GM23338 (cell line): ENCODE measurements around the gene ACOXL. TPM values are rescaled to one million over a fixed set of nuclear protein-coding genes. Genes with fewer than 3 reads are reported as not detected.

Experiments
- ATAC-seq: fragments of 200-7000 bp; cut with Tn5 transposase; 3 replicates; pipeline ENCODE4 v1.9.1; 2020
- DNase-seq: peaks from one replicate; pipeline ENCODE4 v3.0.0-alpha.2; 2015; ENCODE audit warnings: low spot score
- H2AFZ ChIP-seq: fragments of 200-600 bp; sonication (generic); 2 replicates; pipeline ENCODE4 v1.8.0; 2016; ENCODE audit warnings: antibody characterized with exemption, mild to moderate bottlenecking, moderate library complexity
- H3F3A ChIP-seq: fragments of 200-600 bp; sonication (generic); replicated peaks from 2 replicates; pipeline ENCODE4 v1.8.0; 2017; ENCODE audit warnings: antibody characterized with exemption, mixed run types, low read depth
- H3K27ac ChIP-seq: fragments of 200-600 bp; sonication (generic); 2 replicates; pipeline ENCODE4 v1.6.1; 2016; ENCODE audit warnings: low read depth
- H3K27me3 ChIP-seq: fragments of 200-600 bp; sonication (generic); 2 replicates; pipeline ENCODE4 v1.8.0; 2016; ENCODE audit warnings: mild to moderate bottlenecking, mixed run types, moderate library complexity; ENCODE audit not compliant: insufficient read depth
- H3K36me3 ChIP-seq: fragments of 200-600 bp; sonication (generic); 2 replicates; pipeline ENCODE4 v1.8.0; 2016; ENCODE audit warnings: mild to moderate bottlenecking; ENCODE audit not compliant: insufficient read depth
- H3K4me1 ChIP-seq: fragments of 200-600 bp; sonication (generic); 2 replicates; pipeline ENCODE4 v1.8.0; 2016; ENCODE audit warnings: mild to moderate bottlenecking, moderate library complexity; ENCODE audit not compliant: insufficient read depth
- H3K4me2 ChIP-seq: fragments of 200-600 bp; sonication (generic); 2 replicates; pipeline ENCODE4 v1.7.1; 2017; ENCODE audit warnings: mixed run types
- H3K4me3 ChIP-seq: fragments of 200-600 bp; sonication (generic); 2 replicates; pipeline ENCODE4 v1.6.1; 2016; ENCODE audit warnings: mixed run types
- H3K79me2 ChIP-seq: fragments of 200-600 bp; sonication (generic); replicated peaks from 2 replicates; pipeline ENCODE4 v1.8.0; 2017; ENCODE audit warnings: mild to moderate bottlenecking; ENCODE audit not compliant: insufficient read depth
- H3K9me2 ChIP-seq: fragments of 200-600 bp; sonication (generic); 2 replicates; pipeline ENCODE4 v1.8.0; 2017; ENCODE audit not compliant: insufficient read depth
- H4K20me1 ChIP-seq: fragments of 200-600 bp; sonication (generic); replicated peaks from 2 replicates; pipeline ENCODE4 v1.8.0; 2017; ENCODE audit warnings: mild to moderate bottlenecking; ENCODE audit not compliant: insufficient read depth
- H3K27ac Mint-ChIP-seq: 2 replicates; pipeline ENCODE4 v1.8.0; 2020; ENCODE audit warnings: inconsistent platforms, mild to moderate bottlenecking, moderate library complexity, mixed read lengths
- H3K27me3 Mint-ChIP-seq: 3 replicates; pipeline ENCODE4 v1.8.0; 2022; ENCODE audit warnings: low read depth, mild to moderate bottlenecking, moderate library complexity, mixed read lengths, inconsistent platforms; ENCODE audit not compliant: insufficient read depth, poor library complexity
- H3K36me3 Mint-ChIP-seq: 3 replicates; pipeline ENCODE4 v1.8.0; 2021; ENCODE audit warnings: low read depth, mild to moderate bottlenecking, inconsistent platforms, moderate library complexity, mixed read lengths
- H3K4me1 Mint-ChIP-seq: 3 replicates; pipeline ENCODE4 v1.8.0; 2020; ENCODE audit warnings: mild to moderate bottlenecking, inconsistent platforms, mixed read lengths
- H3K4me3 Mint-ChIP-seq: 3 replicates; pipeline ENCODE4 v1.8.0; 2021; ENCODE audit warnings: moderate library complexity, mild to moderate bottlenecking, inconsistent platforms, mixed read lengths
- H3K9me3 Mint-ChIP-seq: 3 replicates; pipeline ENCODE4 v1.8.0; 2020; ENCODE audit warnings: moderate library complexity, mild to moderate bottlenecking, inconsistent platforms, mixed read lengths
- CREB1 ChIP-seq: fragments of 250-450 bp; sonication (Bioruptor Pico); IDR thresholded peaks from 2 replicates; pipeline ENCODE4 v1.5.0; 2020; ENCODE audit warnings: low read depth, mild to moderate bottlenecking, moderate library complexity
- EZH2 ChIP-seq: fragments of 200-600 bp; sonication (generic); IDR thresholded peaks from one replicate; pipeline ENCODE4 v1.8.0; 2017; ENCODE audit warnings: antibody characterized with exemption, mild to moderate bottlenecking, low read depth; ENCODE audit not compliant: unreplicated experiment
- EZH2phosphoT487 ChIP-seq: fragments of 200-600 bp; sonication (generic); IDR thresholded peaks from one replicate; pipeline ENCODE4 v1.8.1; 2018; ENCODE audit warnings: antibody characterized with exemption; ENCODE audit not compliant: unreplicated experiment
- JUNB ChIP-seq: IDR thresholded peaks from one replicate; pipeline ENCODE4 v1.6.1; 2016; ENCODE audit warnings: antibody characterized with exemption; ENCODE audit not compliant: unreplicated experiment
- NANOG ChIP-seq: IDR thresholded peaks from 2 replicates; pipeline ENCODE4 v1.6.1; 2016; ENCODE audit warnings: antibody characterized with exemption, borderline replicate concordance
- POLR2AphosphoS5 ChIP-seq: IDR thresholded peaks from 2 replicates; pipeline ENCODE4 v1.6.1; 2016; ENCODE audit warnings: antibody characterized with exemption, low read depth
- STAT1 ChIP-seq: IDR thresholded peaks from one replicate; pipeline ENCODE4 v1.6.1; 2016; ENCODE audit warnings: antibody characterized with exemption; ENCODE audit not compliant: unreplicated experiment
- ZNF114 ChIP-seq: fragments of 250-450 bp; sonication (Bioruptor Pico); IDR thresholded peaks from 2 replicates; pipeline ENCODE4 v1.5.0; 2020; ENCODE audit warnings: mild to moderate bottlenecking, moderate library complexity
- ZNF331 ChIP-seq: fragments of 250-450 bp; sonication (Bioruptor Pico); IDR thresholded peaks from 2 replicates; pipeline ENCODE4 v1.5.0; 2020; ENCODE audit warnings: low read depth, mild to moderate bottlenecking, moderate library complexity
- polyA plus RNA-seq: library from polyadenylated mRNA; unstranded; fragments of >200 nt; fragmentation: Nextera tagmentation; extraction: Ambion mirVana; gene quantifications from 2 replicates; pipeline ENCODE4 v1.2.1, GENCODE V29; 2016
- total RNA-seq: library from RNA; depleted of rRNA; stranded (reverse); fragments of >200 nt; shearing (Covaris generic); gene quantifications from 2 replicates; pipeline ENCODE4 v1.2.3, GENCODE V29; 2014
- TF ChIP-seq, protein P1 (sequence below): fragments of 250-450 bp; sonication (Bioruptor Pico); IDR thresholded peaks from 2 replicates; pipeline ENCODE4 v1.5.0; 2020; ENCODE audit warnings: mild to moderate bottlenecking, moderate library complexity
- TF ChIP-seq, protein P2 (sequence below): IDR thresholded peaks from one replicate; pipeline ENCODE4 v1.6.1; 2018; ENCODE audit warnings: antibody characterized with exemption; ENCODE audit not compliant: unreplicated experiment
- TF ChIP-seq, protein P3 (sequence below), 2 experiments: fragments of 200-600 bp in 1 of 2; sonication (generic) in 1 of 2; conservative IDR thresholded peaks; 2 replicates each; pipeline versions ENCODE4 v1.5.1 to v1.6.1; 2016 to 2017; ENCODE audit warnings: antibody characterized with exemption in 2 of 2, low read depth in 2 of 2, mild to moderate bottlenecking in 2 of 2, moderate library complexity in 1 of 2
- TF ChIP-seq, protein P4 (sequence below): IDR thresholded peaks from 2 replicates; pipeline ENCODE4 v1.6.1; 2016; ENCODE audit warnings: antibody characterized with exemption

The ACOXL gene
- total and polyA plus RNA-seq, 2 experiments from 2014 or later = 9.0 to 14.7 TPM

DNA sequence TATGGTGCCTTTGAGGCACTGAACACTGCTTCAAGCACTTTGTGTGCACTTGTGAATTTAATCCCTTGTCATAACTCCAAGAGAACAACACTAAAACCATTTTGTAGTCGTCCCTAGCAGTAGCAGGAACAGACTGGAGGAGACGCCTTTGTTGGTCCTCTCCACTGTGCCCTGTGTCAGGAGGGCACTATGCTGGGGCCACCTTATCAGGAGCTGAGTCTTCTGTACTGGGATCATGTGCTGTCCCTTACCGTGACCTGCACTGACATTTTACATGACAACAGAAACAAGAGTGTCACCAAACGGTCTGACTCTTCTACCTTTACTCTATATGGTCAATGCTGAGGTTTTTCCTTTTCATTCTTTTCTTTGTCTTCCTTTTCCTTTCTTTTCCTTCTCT lies 62.0 kb downstream of the ACOXL start:
- Mint-ChIP-seq H3K4me1 (peaks cover 6% of the 10 kb centered on the region), H3K36me3 (peaks cover 11% of the 10 kb centered on the region), H3K27me3 (peaks cover 6% of the 10 kb centered on the region), H3K27ac (no peak overlapping the region), H3K9me3 (0 out of 3 replicates have a peak, but pooled peaks cover 2% of the 10 kb centered on the region), H3K4me3 (no peak overlapping the region)
- Histone ChIP-seq H3K4me3 (no peak overlapping the region), H2AFZ (no peak overlapping the region), H3K9me2 (no peaks in the 10 kb centered on the region), H4K20me1 (no peaks in the 10 kb centered on the region), H3K27ac (no peak overlapping the region), H3K4me2 (no peak overlapping the region), H3F3A (no peaks in the 10 kb centered on the region), H3K36me3 (peaks cover 4% of the 10 kb centered on the region; the same call in 1 of the 2 replicates), H3K27me3 (no peaks in the 10 kb centered on the region), H3K79me2 (no peaks in the 10 kb centered on the region), H3K4me1 (no peaks in the 10 kb centered on the region)
- ATAC-seq (no peak), DNase-seq (no peak)
- TF ChIP-seq EZH2phosphoT487 (no peak), ZNF114 (CRISPR knock-in tag) (no peak), STAT1 (no peak), NANOG (no peak), ZNF331 (CRISPR knock-in tag) (no peak), CREB1 (CRISPR knock-in tag) (no peak), POLR2AphosphoS5 (no peak), EZH2 (no peak), JUNB (no peak)
- TF ChIP-seq, protein P1, sequence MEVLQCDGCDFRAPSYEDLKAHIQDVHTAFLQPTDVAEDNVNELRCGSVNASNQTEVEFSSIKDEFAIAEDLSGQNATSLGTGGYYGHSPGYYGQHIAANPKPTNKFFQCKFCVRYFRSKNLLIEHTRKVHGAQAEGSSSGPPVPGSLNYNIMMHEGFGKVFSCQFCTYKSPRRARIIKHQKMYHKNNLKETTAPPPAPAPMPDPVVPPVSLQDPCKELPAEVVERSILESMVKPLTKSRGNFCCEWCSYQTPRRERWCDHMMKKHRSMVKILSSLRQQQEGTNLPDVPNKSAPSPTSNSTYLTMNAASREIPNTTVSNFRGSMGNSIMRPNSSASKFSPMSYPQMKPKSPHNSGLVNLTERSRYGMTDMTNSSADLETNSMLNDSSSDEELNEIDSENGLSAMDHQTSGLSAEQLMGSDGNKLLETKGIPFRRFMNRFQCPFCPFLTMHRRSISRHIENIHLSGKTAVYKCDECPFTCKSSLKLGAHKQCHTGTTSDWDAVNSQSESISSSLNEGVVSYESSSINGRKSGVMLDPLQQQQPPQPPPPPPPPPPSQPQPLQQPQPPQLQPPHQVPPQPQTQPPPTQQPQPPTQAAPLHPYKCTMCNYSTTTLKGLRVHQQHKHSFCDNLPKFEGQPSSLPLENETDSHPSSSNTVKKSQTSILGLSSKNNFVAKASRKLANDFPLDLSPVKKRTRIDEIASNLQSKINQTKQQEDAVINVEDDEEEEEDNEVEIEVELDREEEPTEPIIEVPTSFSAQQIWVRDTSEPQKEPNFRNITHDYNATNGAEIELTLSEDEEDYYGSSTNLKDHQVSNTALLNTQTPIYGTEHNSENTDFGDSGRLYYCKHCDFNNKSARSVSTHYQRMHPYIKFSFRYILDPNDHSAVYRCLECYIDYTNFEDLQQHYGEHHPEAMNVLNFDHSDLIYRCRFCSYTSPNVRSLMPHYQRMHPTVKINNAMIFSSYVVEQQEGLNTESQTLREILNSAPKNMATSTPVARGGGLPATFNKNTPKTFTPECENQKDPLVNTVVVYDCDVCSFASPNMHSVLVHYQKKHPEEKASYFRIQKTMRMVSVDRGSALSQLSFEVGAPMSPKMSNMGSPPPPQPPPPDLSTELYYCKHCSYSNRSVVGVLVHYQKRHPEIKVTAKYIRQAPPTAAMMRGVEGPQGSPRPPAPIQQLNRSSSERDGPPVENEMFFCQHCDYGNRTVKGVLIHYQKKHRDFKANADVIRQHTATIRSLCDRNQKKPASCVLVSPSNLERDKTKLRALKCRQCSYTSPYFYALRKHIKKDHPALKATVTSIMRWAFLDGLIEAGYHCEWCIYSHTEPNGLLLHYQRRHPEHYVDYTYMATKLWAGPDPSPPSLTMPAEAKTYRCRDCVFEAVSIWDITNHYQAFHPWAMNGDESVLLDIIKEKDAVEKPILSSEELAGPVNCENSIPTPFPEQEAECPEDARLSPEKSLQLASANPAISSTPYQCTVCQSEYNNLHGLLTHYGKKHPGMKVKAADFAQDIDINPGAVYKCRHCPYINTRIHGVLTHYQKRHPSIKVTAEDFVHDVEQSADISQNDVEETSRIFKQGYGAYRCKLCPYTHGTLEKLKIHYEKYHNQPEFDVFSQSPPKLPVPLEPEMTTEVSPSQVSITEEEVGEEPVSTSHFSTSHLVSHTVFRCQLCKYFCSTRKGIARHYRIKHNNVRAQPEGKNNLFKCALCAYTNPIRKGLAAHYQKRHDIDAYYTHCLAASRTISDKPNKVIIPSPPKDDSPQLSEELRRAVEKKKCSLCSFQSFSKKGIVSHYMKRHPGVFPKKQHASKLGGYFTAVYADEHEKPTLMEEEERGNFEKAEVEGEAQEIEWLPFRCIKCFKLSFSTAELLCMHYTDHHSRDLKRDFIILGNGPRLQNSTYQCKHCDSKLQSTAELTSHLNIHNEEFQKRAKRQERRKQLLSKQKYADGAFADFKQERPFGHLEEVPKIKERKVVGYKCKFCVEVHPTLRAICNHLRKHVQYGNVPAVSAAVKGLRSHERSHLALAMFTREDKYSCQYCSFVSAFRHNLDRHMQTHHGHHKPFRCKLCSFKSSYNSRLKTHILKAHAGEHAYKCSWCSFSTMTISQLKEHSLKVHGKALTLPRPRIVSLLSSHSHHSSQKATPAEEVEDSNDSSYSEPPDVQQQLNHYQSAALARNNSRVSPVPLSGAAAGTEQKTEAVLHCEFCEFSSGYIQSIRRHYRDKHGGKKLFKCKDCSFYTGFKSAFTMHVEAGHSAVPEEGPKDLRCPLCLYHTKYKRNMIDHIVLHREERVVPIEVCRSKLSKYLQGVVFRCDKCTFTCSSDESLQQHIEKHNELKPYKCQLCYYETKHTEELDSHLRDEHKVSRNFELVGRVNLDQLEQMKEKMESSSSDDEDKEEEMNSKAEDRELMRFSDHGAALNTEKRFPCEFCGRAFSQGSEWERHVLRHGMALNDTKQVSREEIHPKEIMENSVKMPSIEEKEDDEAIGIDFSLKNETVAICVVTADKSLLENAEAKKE (CRISPR knock-in tag) = no peak
- TF ChIP-seq, protein P2, sequence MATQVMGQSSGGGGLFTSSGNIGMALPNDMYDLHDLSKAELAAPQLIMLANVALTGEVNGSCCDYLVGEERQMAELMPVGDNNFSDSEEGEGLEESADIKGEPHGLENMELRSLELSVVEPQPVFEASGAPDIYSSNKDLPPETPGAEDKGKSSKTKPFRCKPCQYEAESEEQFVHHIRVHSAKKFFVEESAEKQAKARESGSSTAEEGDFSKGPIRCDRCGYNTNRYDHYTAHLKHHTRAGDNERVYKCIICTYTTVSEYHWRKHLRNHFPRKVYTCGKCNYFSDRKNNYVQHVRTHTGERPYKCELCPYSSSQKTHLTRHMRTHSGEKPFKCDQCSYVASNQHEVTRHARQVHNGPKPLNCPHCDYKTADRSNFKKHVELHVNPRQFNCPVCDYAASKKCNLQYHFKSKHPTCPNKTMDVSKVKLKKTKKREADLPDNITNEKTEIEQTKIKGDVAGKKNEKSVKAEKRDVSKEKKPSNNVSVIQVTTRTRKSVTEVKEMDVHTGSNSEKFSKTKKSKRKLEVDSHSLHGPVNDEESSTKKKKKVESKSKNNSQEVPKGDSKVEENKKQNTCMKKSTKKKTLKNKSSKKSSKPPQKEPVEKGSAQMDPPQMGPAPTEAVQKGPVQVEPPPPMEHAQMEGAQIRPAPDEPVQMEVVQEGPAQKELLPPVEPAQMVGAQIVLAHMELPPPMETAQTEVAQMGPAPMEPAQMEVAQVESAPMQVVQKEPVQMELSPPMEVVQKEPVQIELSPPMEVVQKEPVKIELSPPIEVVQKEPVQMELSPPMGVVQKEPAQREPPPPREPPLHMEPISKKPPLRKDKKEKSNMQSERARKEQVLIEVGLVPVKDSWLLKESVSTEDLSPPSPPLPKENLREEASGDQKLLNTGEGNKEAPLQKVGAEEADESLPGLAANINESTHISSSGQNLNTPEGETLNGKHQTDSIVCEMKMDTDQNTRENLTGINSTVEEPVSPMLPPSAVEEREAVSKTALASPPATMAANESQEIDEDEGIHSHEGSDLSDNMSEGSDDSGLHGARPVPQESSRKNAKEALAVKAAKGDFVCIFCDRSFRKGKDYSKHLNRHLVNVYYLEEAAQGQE = no peak
- TF ChIP-seq, protein P3, sequence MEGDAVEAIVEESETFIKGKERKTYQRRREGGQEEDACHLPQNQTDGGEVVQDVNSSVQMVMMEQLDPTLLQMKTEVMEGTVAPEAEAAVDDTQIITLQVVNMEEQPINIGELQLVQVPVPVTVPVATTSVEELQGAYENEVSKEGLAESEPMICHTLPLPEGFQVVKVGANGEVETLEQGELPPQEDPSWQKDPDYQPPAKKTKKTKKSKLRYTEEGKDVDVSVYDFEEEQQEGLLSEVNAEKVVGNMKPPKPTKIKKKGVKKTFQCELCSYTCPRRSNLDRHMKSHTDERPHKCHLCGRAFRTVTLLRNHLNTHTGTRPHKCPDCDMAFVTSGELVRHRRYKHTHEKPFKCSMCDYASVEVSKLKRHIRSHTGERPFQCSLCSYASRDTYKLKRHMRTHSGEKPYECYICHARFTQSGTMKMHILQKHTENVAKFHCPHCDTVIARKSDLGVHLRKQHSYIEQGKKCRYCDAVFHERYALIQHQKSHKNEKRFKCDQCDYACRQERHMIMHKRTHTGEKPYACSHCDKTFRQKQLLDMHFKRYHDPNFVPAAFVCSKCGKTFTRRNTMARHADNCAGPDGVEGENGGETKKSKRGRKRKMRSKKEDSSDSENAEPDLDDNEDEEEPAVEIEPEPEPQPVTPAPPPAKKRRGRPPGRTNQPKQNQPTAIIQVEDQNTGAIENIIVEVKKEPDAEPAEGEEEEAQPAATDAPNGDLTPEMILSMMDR (conservative IDR thresholded peaks at IDR 0.05; ENCODE audit: low read depth in 2 of 2) = no peak
- TF ChIP-seq, protein P4, sequence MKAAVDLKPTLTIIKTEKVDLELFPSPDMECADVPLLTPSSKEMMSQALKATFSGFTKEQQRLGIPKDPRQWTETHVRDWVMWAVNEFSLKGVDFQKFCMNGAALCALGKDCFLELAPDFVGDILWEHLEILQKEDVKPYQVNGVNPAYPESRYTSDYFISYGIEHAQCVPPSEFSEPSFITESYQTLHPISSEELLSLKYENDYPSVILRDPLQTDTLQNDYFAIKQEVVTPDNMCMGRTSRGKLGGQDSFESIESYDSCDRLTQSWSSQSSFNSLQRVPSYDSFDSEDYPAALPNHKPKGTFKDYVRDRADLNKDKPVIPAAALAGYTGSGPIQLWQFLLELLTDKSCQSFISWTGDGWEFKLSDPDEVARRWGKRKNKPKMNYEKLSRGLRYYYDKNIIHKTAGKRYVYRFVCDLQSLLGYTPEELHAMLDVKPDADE = no peak
